ENCODE measurements around the gene AOAH. TPM values are rescaled to one million over a fixed set of nuclear protein-coding genes. Genes with fewer than 3 reads are reported as not detected.

AOAH gene
- total and polyA plus RNA-seq, 2 of the 4 experiments (the other 2 are of a cell fraction): not detected

DNA sequence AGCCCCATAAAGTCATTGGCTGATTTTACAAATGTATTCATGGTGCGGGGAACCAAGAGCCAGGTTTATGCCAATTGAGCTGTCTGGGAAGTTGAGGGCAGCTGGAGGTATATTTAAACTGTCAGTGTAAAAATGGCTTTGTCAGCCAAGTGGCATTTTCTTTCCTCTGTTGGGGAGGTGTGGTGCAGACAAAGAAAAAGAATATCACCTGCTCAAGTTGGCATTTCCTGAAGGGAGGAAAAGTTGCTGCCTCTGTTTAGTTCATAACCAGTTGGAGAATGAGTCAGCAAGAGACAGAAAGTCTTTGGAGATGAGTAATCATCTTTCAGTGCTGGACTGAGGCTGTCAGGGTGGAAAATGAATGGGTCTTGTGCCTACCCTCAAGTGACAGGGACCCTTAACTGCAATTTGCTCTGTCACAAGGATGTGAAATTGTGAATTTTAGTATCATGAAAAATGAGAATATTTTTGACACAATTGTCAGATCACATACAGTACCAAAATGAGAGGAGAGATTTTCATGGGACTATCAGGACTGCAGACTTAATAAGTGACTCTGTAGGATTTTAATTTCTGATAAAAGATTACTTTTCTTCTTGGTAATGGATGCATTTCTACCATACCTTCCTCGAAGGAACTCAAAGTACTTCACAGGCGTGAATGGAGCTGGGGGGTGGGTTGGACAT lies 197.3 kb downstream of the AOAH start:
- ChIA-PET CTCF (no interaction called here), POLR2A (ENCODE audit: unreplicated experiment) (no interaction called here)
- peak overlapping the region; percentile 40 for H2BK5ac ChIP-seq (ENCODE audit: low read depth, low read length, poor library complexity, severe bottlenecking)
- no TSS peak for BruUV-seq (replicated peaks)
- H2AK9ac ChIP-seq (replicated peaks; ENCODE audit: low read depth, low read length, poor library complexity): no peak overlapping the region
- in situ Hi-C loops (cut with MboI; ENCODE audit: low sequenced_read_pairs): no loop called here
- H3K18ac ChIP-seq (ENCODE audit: low read depth, low read length): peak overlapping the region; percentile 47; the same call in 1 of the 2 replicates
- H3K56ac ChIP-seq (ENCODE audit: extremely low read depth, insufficient read depth, low read length): no peak overlapping the region
- no peak overlapping the region for H3K27ac ChIP-seq (ENCODE audit: insufficient read depth, low read length)
- H2BK15ac ChIP-seq (ENCODE audit: low read depth, low read length): no peak overlapping the region; the same call in 2 of the 3 replicates
- no CpG with 5 or more reads among the region's 3 CpGs for WGBS, 2 experiments (ENCODE audit: extremely low coverage in 2 of 2, insufficient read length in 1 of 2)
- H3K4me3 ChIP-seq (ENCODE audit: insufficient read depth, low read depth, low read length): no peak overlapping the region
- DNase-seq (peak; percentile 69), ATAC-seq (ENCODE audit: low read depth) (peak; percentile 93)
- no peak overlapping the region; the same call in 1 of the 2 replicates for H3K4me2 ChIP-seq (ENCODE audit: low read depth, low read length)
- H4K20me1 ChIP-seq (ENCODE audit: insufficient read depth, low read length): no peaks in the 10 kb centered on the region
- peak overlapping the region; percentile 85 for H2BK20ac ChIP-seq (ENCODE audit: low read depth, low read length)
- peaks cover 9% of the 10 kb centered on the region for H3K4me1 ChIP-seq (ENCODE audit: control insufficient read depth, insufficient read depth, low read length)
- no peaks in the 10 kb centered on the region for H3K36me3 ChIP-seq (ENCODE audit: control insufficient read depth, insufficient read depth, low read length)
- no peaks in the 10 kb centered on the region for H3K79me1 ChIP-seq (ENCODE audit: low read depth in 1 of 2, low read length in 2 of 2)
- TF ChIP-seq RAD21 (IDR thresholded peaks at IDR 0.05; ENCODE audit: low read length): no peak
- TF ChIP-seq NFE2L2 (IDR thresholded peaks at IDR 0.05; ENCODE audit: low read depth, low read length): peak; percentile 73
- TF ChIP-seq, protein P1, sequence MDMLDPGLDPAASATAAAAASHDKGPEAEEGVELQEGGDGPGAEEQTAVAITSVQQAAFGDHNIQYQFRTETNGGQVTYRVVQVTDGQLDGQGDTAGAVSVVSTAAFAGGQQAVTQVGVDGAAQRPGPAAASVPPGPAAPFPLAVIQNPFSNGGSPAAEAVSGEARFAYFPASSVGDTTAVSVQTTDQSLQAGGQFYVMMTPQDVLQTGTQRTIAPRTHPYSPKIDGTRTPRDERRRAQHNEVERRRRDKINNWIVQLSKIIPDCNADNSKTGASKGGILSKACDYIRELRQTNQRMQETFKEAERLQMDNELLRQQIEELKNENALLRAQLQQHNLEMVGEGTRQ (IDR thresholded peaks at IDR 0.05; ENCODE audit: low read depth, low read length): no peak
- no peak for TF ChIP-seq SMC3 (IDR thresholded peaks at IDR 0.05; ENCODE audit: low read depth, low read length)
- TF ChIP-seq, protein P2, sequence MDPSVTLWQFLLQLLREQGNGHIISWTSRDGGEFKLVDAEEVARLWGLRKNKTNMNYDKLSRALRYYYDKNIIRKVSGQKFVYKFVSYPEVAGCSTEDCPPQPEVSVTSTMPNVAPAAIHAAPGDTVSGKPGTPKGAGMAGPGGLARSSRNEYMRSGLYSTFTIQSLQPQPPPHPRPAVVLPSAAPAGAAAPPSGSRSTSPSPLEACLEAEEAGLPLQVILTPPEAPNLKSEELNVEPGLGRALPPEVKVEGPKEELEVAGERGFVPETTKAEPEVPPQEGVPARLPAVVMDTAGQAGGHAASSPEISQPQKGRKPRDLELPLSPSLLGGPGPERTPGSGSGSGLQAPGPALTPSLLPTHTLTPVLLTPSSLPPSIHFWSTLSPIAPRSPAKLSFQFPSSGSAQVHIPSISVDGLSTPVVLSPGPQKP (IDR thresholded peaks at IDR 0.05; ENCODE audit: borderline replicate concordance, low read depth, low read length): no peak
- peak; percentile 53; the same call in 1 of the 2 replicates for TF ChIP-seq MAFK (IDR thresholded peaks at IDR 0.05; ENCODE audit: low read depth, low read length)
- TF ChIP-seq FOS (IDR thresholded peaks at IDR 0.05; ENCODE audit: low read depth, low read length): peak; percentile 78
- H4K8ac ChIP-seq (ENCODE audit: low read depth in 2 of 2, low read length in 2 of 2): peak overlapping the region in 1 of 2 experiments; percentile 55; a peak in 1 of 4 replicates
- dilution Hi-C loops (cut with HindIII; ENCODE audit: low sequenced_read_pairs, unreplicated experiment): no loop called here
- H4K91ac ChIP-seq (ENCODE audit: insufficient read depth, low read depth, low read length): peak overlapping the region; percentile 62
- H2AFZ ChIP-seq (replicated peaks; ENCODE audit: low read length, poor library complexity): no peak overlapping the region
- peak overlapping the region; percentile 90 for H3K4ac ChIP-seq (ENCODE audit: low read depth, low read length)
- peak overlapping the region; percentile 86 for H2BK120ac ChIP-seq (ENCODE audit: low read depth, low read length)
- no peaks in the 10 kb centered on the region for H3K9me3 ChIP-seq (ENCODE audit: control insufficient read depth, insufficient read depth, low read length)
- no peak overlapping the region for H4K5ac ChIP-seq (ENCODE audit: low read depth, low read length)
- intact Hi-C loops (cut with micrococcal nuclease): no loop called here
- no peak overlapping the region for H3K9ac ChIP-seq (ENCODE audit: low read depth, low read length)
- H3K27me3 ChIP-seq (ENCODE audit: control insufficient read depth, insufficient read depth, low read length): peaks cover 4% of the 10 kb centered on the region
- 0 out of 2 replicates have a peak overlapping the region, but pooled peaks have one; percentile 29 for H2AK5ac ChIP-seq (ENCODE audit: low read depth, low read length)
- H3K14ac ChIP-seq (replicated peaks; ENCODE audit: low read depth, low read length): no peak overlapping the region
- no peak overlapping the region for H3K23ac ChIP-seq (ENCODE audit: low read depth, low read length)
- peaks cover 8% of the 10 kb centered on the region; the same call in 1 of the 2 replicates for H3K9me1 ChIP-seq (ENCODE audit: insufficient read depth, low read length)

Data from IMR-90 (cell line).